GM21786 (cell line): ENCODE data around the gene GGT7.

Experiments used
- ATAC-seq: cut with Tn5 transposase; IDR thresholded peaks from one replicate; pipeline ENCODE4 v1.9.1; 2021; ENCODE audit not compliant: unreplicated experiment

The GGT7 gene

GRCh38 chr20:34797012-34797995, 75.4 kb downstream of the GGT7 start:
- no peak for ATAC-seq
